DND-41 (cell line): ENCODE results near the gene DIP2B.

ENCODE experiments used
- ATAC-seq: fragments of 200-7000 bp; cut with Tn5 transposase; 3 replicates; pipeline ENCODE4 v1.9.1; 2021; ENCODE audit warnings: low read depth; ENCODE audit not compliant: insufficient read depth
- DNase-seq: peaks from one replicate; pipeline ENCODE4 v3.0.0-alpha.2; 2020
- H2AFZ ChIP-seq: 2 replicates; pipeline ENCODE4 v1.6.0; 2012; ENCODE audit warnings: low read depth, low read length
- H3K27ac ChIP-seq: 2 replicates; pipeline ENCODE4 v1.5.1; 2012; ENCODE audit warnings: low read length, inconsistent platforms
- H3K27me3 ChIP-seq: fragments of 200-600 bp; sonication (generic); 2 replicates; pipeline ENCODE4 v1.6.0; 2012; ENCODE audit warnings: low read length, mild to moderate bottlenecking, inconsistent platforms; ENCODE audit not compliant: insufficient read depth, poor library complexity
- H3K36me3 ChIP-seq: 2 replicates; pipeline ENCODE4 v1.5.1; 2012; ENCODE audit warnings: low read length, inconsistent platforms; ENCODE audit not compliant: insufficient read depth
- H3K4me1 ChIP-seq: 2 replicates; pipeline ENCODE4 v1.5.1; 2012; ENCODE audit warnings: mild to moderate bottlenecking, low read length; ENCODE audit not compliant: insufficient read depth
- H3K4me2 ChIP-seq: 2 replicates; pipeline ENCODE4 v1.6.0; 2012; ENCODE audit warnings: mild to moderate bottlenecking, moderate library complexity, low read length, inconsistent platforms; ENCODE audit not compliant: insufficient read depth
- H3K4me3 ChIP-seq, 2 experiments: fragments of 200-600 bp in 1 of 2; shearing (Covaris generic) in 1 of 2; 2 replicates each; pipeline ENCODE4 v1.5.1; 2012 to 2016; ENCODE audit warnings: inconsistent platforms in 2 of 2, low read length in 2 of 2, mild to moderate bottlenecking in 2 of 2, low read depth in 1 of 2, moderate library complexity in 1 of 2
- H3K79me2 ChIP-seq: 2 replicates; pipeline ENCODE4 v1.6.0; 2012; ENCODE audit warnings: low read length, inconsistent platforms; ENCODE audit not compliant: insufficient read depth
- H3K9ac ChIP-seq: 2 replicates; pipeline ENCODE4 v1.6.0; 2012; ENCODE audit warnings: low read depth, mild to moderate bottlenecking, inconsistent platforms, low read length, moderate library complexity
- H3K9me3 ChIP-seq: 2 replicates; pipeline ENCODE4 v1.5.1; 2012; ENCODE audit warnings: low read length, moderate library complexity, mild to moderate bottlenecking, inconsistent platforms; ENCODE audit not compliant: insufficient read depth, severe bottlenecking
- H4K20me1 ChIP-seq: 2 replicates; pipeline ENCODE4 v1.6.0; 2012; ENCODE audit warnings: low read length; ENCODE audit not compliant: insufficient read depth
- CTCF ChIP-seq: IDR thresholded peaks from 2 replicates; pipeline ENCODE4 v1.5.1; 2012; ENCODE audit warnings: borderline replicate concordance, low read length, moderate library complexity, mild to moderate bottlenecking; ENCODE audit not compliant: poor library complexity, severe bottlenecking; ENCODE audit errors: extremely low read depth
- EZH2 ChIP-seq: IDR thresholded peaks from 3 replicates; pipeline ENCODE4 v1.6.1; 2012; ENCODE audit warnings: borderline replicate concordance, low read depth, mild to moderate bottlenecking, moderate library complexity, low read length, inconsistent platforms; ENCODE audit not compliant: severe bottlenecking

The DIP2B gene

GRCh38 chr12:50672158-50672557, 167.4 kb downstream of the DIP2B start:
- H3K36me3 ChIP-seq = peaks cover 47% of the 10 kb centered on the region
- no peaks in the 10 kb centered on the region for H3K9me3 ChIP-seq
- H3K4me1 ChIP-seq = no peaks in the 10 kb centered on the region
- no peak overlapping the region for H3K9ac ChIP-seq
- H3K27ac ChIP-seq = no peak overlapping the region
- H3K4me2 ChIP-seq = no peak overlapping the region
- no peaks in the 10 kb centered on the region for H3K27me3 ChIP-seq
- no peaks in the 10 kb centered on the region for H4K20me1 ChIP-seq
- no peak for ATAC-seq
- no peak for TF ChIP-seq EZH2
- TF ChIP-seq CTCF = no peak
- no peak for DNase-seq
- H3K79me2 ChIP-seq = no peaks in the 10 kb centered on the region
- no peak overlapping the region for H2AFZ ChIP-seq
- H3K4me3 ChIP-seq = no peak overlapping the region

- Histone ChIP-seq H3K9ac (no peak overlapping the region), H3K79me2 (no peaks in the 10 kb centered on the region), H2AFZ (no peak overlapping the region), H3K36me3 (peaks cover 68% of the 10 kb centered on the region), H3K27ac (no peak overlapping the region), H3K27me3 (no peaks in the 10 kb centered on the region), H4K20me1 (no peaks in the 10 kb centered on the region), H3K4me2 (no peak overlapping the region), H3K9me3 (no peaks in the 10 kb centered on the region), H3K4me1 (no peaks in the 10 kb centered on the region), H3K4me3 (no peak overlapping the region)
- no peak for DNase-seq
- TF ChIP-seq CTCF (no peak), EZH2 (no peak)
- ATAC-seq = no peak
These were observed 172.0 kb downstream of the DIP2B start for GRCh38 chr12:50676756-50677155.

- no peak overlapping the region for H3K27ac ChIP-seq
- no peaks in the 10 kb centered on the region for H3K4me1 ChIP-seq
- H2AFZ ChIP-seq = no peak overlapping the region
- no peak overlapping the region for H3K9ac ChIP-seq
- no peak overlapping the region for H3K4me2 ChIP-seq
- TF ChIP-seq EZH2 (no peak), CTCF (no peak)
- H3K79me2 ChIP-seq = no peaks in the 10 kb centered on the region
- DNase-seq (no peak), ATAC-seq (no peak)
- H3K4me3 ChIP-seq = no peak overlapping the region
- H4K20me1 ChIP-seq = no peaks in the 10 kb centered on the region
- no peaks in the 10 kb centered on the region for H3K9me3 ChIP-seq
- no peaks in the 10 kb centered on the region for H3K27me3 ChIP-seq
- peaks cover 74% of the 10 kb centered on the region for H3K36me3 ChIP-seq
These were observed 173.1 kb downstream of the DIP2B start for GRCh38 chr12:50677858-50678257.

- no peak overlapping the region for H3K9ac ChIP-seq
- no peak overlapping the region for H3K4me2 ChIP-seq
- TF ChIP-seq EZH2 (no peak), CTCF (no peak)
- no peak overlapping the region for H3K4me3 ChIP-seq
- H3K4me1 ChIP-seq = no peaks in the 10 kb centered on the region
- no peak overlapping the region for H2AFZ ChIP-seq
- H3K27me3 ChIP-seq = no peaks in the 10 kb centered on the region
- H3K36me3 ChIP-seq = peaks cover 73% of the 10 kb centered on the region
- H3K27ac ChIP-seq = no peak overlapping the region
- H3K79me2 ChIP-seq = no peaks in the 10 kb centered on the region
- no peaks in the 10 kb centered on the region for H3K9me3 ChIP-seq
- H4K20me1 ChIP-seq = no peaks in the 10 kb centered on the region
- DNase-seq (no peak), ATAC-seq (no peak)
These were observed 174.0 kb downstream of the DIP2B start for GRCh38 chr12:50678650-50679365.
